Measurements from ENCODE around the gene SEC16B.

SEC16B gene

GRCh38 chr1:177897998-177898654 is 71.7 kb downstream of the SEC16B start:
- ATAC-seq: no peak
- TF ChIP-seq CSRNP3 (CRISPR knock-in tag; IDR thresholded peaks at IDR 0.05): no peak
- no peak for TF ChIP-seq POU6F1 (CRISPR knock-in tag; IDR thresholded peaks at IDR 0.05; ENCODE audit: borderline replicate concordance, low read depth)
- no peak for TF ChIP-seq OSR1 (CRISPR knock-in tag; IDR thresholded peaks at IDR 0.05)
- TF ChIP-seq ZFP30 (CRISPR knock-in tag; IDR thresholded peaks at IDR 0.05): no peak
- no peak for TF ChIP-seq PATZ1 (CRISPR knock-in tag; IDR thresholded peaks at IDR 0.05; ENCODE audit: borderline replicate concordance)
- TF ChIP-seq CREB5 (CRISPR knock-in tag; IDR thresholded peaks at IDR 0.05; ENCODE audit: low read depth): no peak
- TF ChIP-seq ARNTL (CRISPR knock-in tag; IDR thresholded peaks at IDR 0.05; ENCODE audit: borderline replicate concordance, low read depth): no peak
- no peak for TF ChIP-seq ZFP3 (CRISPR knock-in tag; IDR thresholded peaks at IDR 0.05)
- TF ChIP-seq ISL1 (CRISPR knock-in tag; IDR thresholded peaks at IDR 0.05): no peak
- TF ChIP-seq ZC3H10 (CRISPR knock-in tag; IDR thresholded peaks at IDR 0.05): no peak
- TF ChIP-seq ZNF565 (CRISPR knock-in tag; conservative IDR thresholded peaks at IDR 0.05; ENCODE audit: low read depth): no peak
- no peak for TF ChIP-seq TSHZ2 (CRISPR knock-in tag; IDR thresholded peaks at IDR 0.05)
- no peak for TF ChIP-seq TCF4 (CRISPR knock-in tag; IDR thresholded peaks at IDR 0.05; ENCODE audit: borderline replicate concordance)

GRCh38 chr1:177897281-177897997 is 72.4 kb downstream of the SEC16B start:
- no peak for ATAC-seq
- TF ChIP-seq ZNF70 (CRISPR knock-in tag; IDR thresholded peaks at IDR 0.05) (no peak), TOX (CRISPR knock-in tag; IDR thresholded peaks at IDR 0.05; ENCODE audit: borderline replicate concordance) (no peak), ZFP30 (CRISPR knock-in tag; IDR thresholded peaks at IDR 0.05) (no peak), OSR1 (CRISPR knock-in tag; IDR thresholded peaks at IDR 0.05) (no peak), ESRRG (CRISPR knock-in tag; IDR thresholded peaks at IDR 0.05) (no peak), SNAI2 (CRISPR knock-in tag; IDR thresholded peaks at IDR 0.05) (no peak)
